Muscle layer of colon (tissue), 2 donors: ENCODE data around the gene MALAT1.
A peak's percentile ranks its signal among the peaks of the same experiment; 100 is the strongest.

Experiments used
- H3K27ac ChIP-seq: one replicate; pipeline ENCODE4 v1.7.0; 2013; ENCODE audit warnings: low read depth, mild to moderate bottlenecking, low read length, moderate library complexity
- H3K27me3 ChIP-seq, 2 donors: one replicate each; pipeline ENCODE4 v1.7.0; 2013; ENCODE audit warnings: low read length in 2 of 2, mild to moderate bottlenecking in 2 of 2; ENCODE audit not compliant: insufficient read depth in 2 of 2, control insufficient read depth in 1 of 2
- H3K36me3 ChIP-seq: one replicate; pipeline ENCODE4 v1.7.0; 2013; ENCODE audit warnings: mild to moderate bottlenecking, low read length; ENCODE audit not compliant: insufficient read depth
- H3K4me1 ChIP-seq: one replicate; pipeline ENCODE4 v1.7.0; 2013; ENCODE audit warnings: mild to moderate bottlenecking, low read length; ENCODE audit not compliant: insufficient read depth
- H3K4me3 ChIP-seq, 2 donors: one replicate each; pipeline ENCODE4 v1.7.0; 2013; ENCODE audit warnings: low read length in 2 of 2, low read depth in 1 of 2, mild to moderate bottlenecking in 1 of 2, moderate library complexity in 1 of 2
- H3K9ac ChIP-seq: one replicate; pipeline ENCODE4 v1.7.0; 2013; ENCODE audit warnings: low read length
- H3K9me3 ChIP-seq: one replicate; pipeline ENCODE4 v1.7.0; 2013; ENCODE audit warnings: mild to moderate bottlenecking, low read length
- donor health status: abdominal sarcoma.
- donor health status: Adenocarcinoma of cecum.

MALAT1 gene

GRCh38 chr11:65528819-65529350 lies 30.0 kb downstream of the MALAT1 start:
- peaks cover 49% of the 10 kb centered on the region for H3K36me3 ChIP-seq
- H3K27ac ChIP-seq = no peak overlapping the region
- H3K9me3 ChIP-seq = no peaks in the 10 kb centered on the region

GRCh38 chr11:65529475-65530156 lies 30.8 kb downstream of the MALAT1 start:
- peaks cover 11% of the 10 kb centered on the region for H3K4me1 ChIP-seq
- H3K9ac ChIP-seq = no peak overlapping the region
- peaks cover 49% of the 10 kb centered on the region for H3K36me3 ChIP-seq
- H3K4me3 ChIP-seq = no peak overlapping the region
- no peaks in the 10 kb centered on the region for H3K27me3 ChIP-seq
- no peaks in the 10 kb centered on the region for H3K9me3 ChIP-seq
- no peak overlapping the region for H3K27ac ChIP-seq

More at GRCh38 chr11:65528819-65529350, 30.0 kb downstream of the MALAT1 start:
- H3K9ac ChIP-seq = no peak overlapping the region
- H3K4me1 ChIP-seq = peaks cover 17% of the 10 kb centered on the region
- no peaks in the 10 kb centered on the region for H3K27me3 ChIP-seq
- H3K4me3 ChIP-seq = no peak overlapping the region

DNA sequence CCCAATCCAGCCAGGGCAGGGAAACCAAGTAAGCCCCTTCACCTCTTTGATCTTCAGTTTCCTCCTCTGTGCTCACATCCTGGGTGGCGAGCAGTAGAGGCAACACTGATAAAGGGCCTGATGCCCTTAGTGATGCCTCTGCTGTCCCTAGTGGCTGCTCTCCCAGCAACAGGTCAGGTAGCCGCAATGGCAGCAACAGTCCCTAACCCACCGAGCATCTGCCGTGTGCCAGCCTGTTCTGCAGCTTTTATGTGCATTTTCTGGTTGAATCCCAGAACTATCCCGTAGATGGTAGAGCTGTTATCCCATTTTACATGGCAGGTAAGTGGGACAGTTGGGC lies 31.3 kb downstream of the MALAT1 start:
- no peaks in the 10 kb centered on the region for H3K27me3 ChIP-seq
- peaks cover 11% of the 10 kb centered on the region for H3K4me1 ChIP-seq
- no peak overlapping the region for H3K4me3 ChIP-seq
- H3K9ac ChIP-seq = no peak overlapping the region
- no peaks in the 10 kb centered on the region for H3K9me3 ChIP-seq
- peaks cover 52% of the 10 kb centered on the region for H3K36me3 ChIP-seq
- H3K27ac ChIP-seq = no peak overlapping the region

DNA sequence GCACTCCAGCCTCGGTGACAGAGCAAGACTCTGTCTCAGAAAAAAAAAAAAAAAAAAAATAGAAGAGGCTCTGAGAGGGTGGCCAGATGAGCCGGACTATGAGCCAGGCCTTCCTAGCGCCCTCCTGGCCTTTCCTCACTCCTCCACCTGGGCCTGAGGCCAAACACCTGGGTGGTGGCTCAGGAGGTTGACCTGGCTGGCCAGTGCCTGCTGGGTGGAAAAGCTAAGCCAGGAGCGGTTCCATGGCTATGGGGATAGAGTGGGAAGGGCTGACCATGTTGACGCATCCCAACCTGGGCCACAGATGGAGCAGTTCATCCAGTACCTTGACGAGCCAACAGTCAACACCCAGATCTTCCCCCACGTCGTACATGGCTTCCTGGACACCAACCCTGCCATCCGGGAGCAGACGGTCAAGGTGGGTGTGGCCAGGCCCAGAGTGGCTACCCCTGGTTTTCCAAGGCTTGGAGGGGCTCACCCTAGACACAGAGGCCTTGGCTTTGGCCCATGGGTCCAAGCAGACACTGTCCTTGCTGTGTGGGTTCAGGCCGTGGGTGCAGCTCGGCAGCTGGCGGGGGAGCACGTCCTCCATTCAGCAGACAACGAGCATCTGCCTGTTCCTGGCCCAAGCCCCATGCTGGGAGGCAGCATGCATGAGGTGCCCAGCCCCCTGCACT lies 33.7 kb downstream of the MALAT1 start:
- H3K9me3 ChIP-seq = no peaks in the 10 kb centered on the region
- H3K9ac ChIP-seq = no peak overlapping the region
- no peak overlapping the region for H3K4me3 ChIP-seq
- no peak overlapping the region for H3K27ac ChIP-seq
- no peaks in the 10 kb centered on the region for H3K27me3 ChIP-seq
- peaks cover 48% of the 10 kb centered on the region for H3K36me3 ChIP-seq
- H3K4me1 ChIP-seq = no peaks in the 10 kb centered on the region

- Histone ChIP-seq H3K4me3 (no peak overlapping the region), H3K36me3 (peaks cover 37% of the 10 kb centered on the region), H3K9me3 (no peaks in the 10 kb centered on the region), H3K27me3 (no peaks in the 10 kb centered on the region), H3K4me1 (peaks cover 5% of the 10 kb centered on the region), H3K9ac (no peak overlapping the region), H3K27ac (no peak overlapping the region)
These were observed 36.3 kb downstream of the MALAT1 start for GRCh38 chr11:65535102-65535501.

DNA sequence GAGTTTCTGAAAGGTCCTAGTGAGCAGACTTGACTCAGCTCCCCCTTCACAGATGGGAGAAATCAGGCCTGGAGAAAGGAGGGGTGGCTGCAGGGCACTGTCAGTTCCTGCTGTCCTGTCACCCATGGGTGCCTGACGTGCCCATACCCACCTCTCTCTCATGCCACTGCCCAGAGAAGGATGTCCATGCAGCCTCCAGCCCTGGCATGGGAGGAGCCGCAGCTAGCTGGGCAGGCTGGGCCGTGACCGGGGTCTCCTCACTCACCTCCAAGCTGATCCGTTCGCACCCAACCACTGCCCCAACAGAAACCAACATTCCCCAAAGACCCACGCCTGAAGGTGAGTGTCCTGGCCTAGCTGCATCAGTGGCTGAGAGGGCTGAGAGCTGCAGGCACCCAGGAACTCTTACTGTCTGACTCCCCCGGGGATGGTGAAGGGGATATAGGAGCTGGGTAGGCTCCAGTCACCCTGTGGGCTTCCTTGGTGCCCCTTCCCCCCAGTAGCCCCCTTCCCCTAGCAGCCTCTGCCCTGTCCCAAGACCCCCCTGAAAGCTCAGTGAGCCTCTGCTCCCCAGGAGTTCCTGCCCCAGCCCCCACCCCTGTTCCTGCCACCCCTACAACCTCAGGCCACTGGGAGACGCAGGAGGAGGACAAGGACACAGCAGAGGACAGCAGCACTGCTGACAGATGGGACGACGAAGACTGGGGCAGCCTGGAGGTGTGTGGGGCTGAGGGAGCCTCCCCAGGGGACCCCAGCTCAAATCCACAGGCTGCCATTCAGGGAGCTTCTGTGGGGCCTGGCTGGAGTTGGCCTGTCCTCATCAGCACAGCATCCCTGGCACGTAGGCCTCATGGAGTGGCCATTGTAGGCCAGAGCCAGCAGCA lies 37.8 kb downstream of the MALAT1 start:
- H3K27ac ChIP-seq = no peak overlapping the region
- H3K36me3 ChIP-seq = peaks cover 25% of the 10 kb centered on the region
- no peaks in the 10 kb centered on the region for H3K27me3 ChIP-seq
- no peak overlapping the region for H3K4me3 ChIP-seq
- H3K9me3 ChIP-seq = no peaks in the 10 kb centered on the region
- H3K4me1 ChIP-seq = peaks cover 14% of the 10 kb centered on the region
- no peak overlapping the region for H3K9ac ChIP-seq

GRCh38 chr11:65537296-65537597 lies 38.4 kb downstream of the MALAT1 start:
- no peak overlapping the region for H3K4me3 ChIP-seq
- H3K27ac ChIP-seq = no peak overlapping the region
- H3K9ac ChIP-seq = no peak overlapping the region
- H3K27me3 ChIP-seq = no peaks in the 10 kb centered on the region
- H3K36me3 ChIP-seq = peaks cover 21% of the 10 kb centered on the region
- peaks cover 19% of the 10 kb centered on the region for H3K4me1 ChIP-seq
- no peaks in the 10 kb centered on the region for H3K9me3 ChIP-seq

DNA sequence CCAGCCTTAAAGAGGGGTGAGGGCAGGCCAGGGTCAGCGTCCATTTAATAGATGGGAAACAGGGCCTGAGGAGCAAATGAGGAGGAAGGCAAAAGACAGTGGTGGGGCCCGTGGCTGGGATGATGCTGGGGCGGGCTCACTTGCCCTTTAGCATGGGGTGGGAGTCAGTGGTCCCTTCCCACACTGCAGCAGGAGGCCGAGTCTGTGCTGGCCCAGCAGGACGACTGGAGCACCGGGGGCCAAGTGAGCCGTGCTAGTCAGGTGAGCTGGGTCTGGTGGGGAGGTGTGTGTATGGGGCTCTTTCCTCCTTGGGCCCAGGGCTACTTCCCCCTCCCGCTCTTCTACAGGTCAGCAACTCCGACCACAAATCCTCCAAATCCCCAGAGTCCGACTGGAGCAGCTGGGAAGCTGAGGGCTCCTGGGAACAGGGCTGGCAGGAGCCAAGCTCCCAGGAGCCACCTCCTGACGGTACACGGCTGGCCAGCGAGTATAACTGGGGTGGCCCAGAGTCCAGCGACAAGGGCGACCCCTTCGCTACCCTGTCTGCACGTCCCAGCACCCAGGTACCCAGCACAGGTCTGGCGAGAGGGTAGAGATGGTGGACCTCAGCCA lies 38.9 kb downstream of the MALAT1 start:
- Histone ChIP-seq H3K9ac (no peak overlapping the region), H3K4me1 (peaks cover 19% of the 10 kb centered on the region), H3K36me3 (peaks cover 19% of the 10 kb centered on the region), H3K27me3 (no peaks in the 10 kb centered on the region), H3K4me3 (no peak overlapping the region), H3K27ac (no peak overlapping the region), H3K9me3 (no peaks in the 10 kb centered on the region)

GRCh38 chr11:65538232-65538914 lies 39.5 kb downstream of the MALAT1 start:
- H3K27me3 ChIP-seq = no peaks in the 10 kb centered on the region
- no peaks in the 10 kb centered on the region for H3K9me3 ChIP-seq
- H3K36me3 ChIP-seq = peaks cover 21% of the 10 kb centered on the region
- peaks cover 19% of the 10 kb centered on the region for H3K4me1 ChIP-seq
- H3K4me3 ChIP-seq = no peak overlapping the region
- H3K27ac ChIP-seq = no peak overlapping the region
- no peak overlapping the region for H3K9ac ChIP-seq

- H3K4me1 ChIP-seq = peaks cover 19% of the 10 kb centered on the region
- H3K27ac ChIP-seq = no peak overlapping the region
- H3K36me3 ChIP-seq = peaks cover 23% of the 10 kb centered on the region
- H3K27me3 ChIP-seq = no peaks in the 10 kb centered on the region
- H3K4me3 ChIP-seq = peak overlapping the region in 1 of 2 donors; percentile 59
- H3K9me3 ChIP-seq = no peaks in the 10 kb centered on the region
- no peak overlapping the region for H3K9ac ChIP-seq
These were observed 40.3 kb downstream of the MALAT1 start for GRCh38 chr11:65538915-65539743.
